ENCODE data around the gene ENDOV.
"Not testable (repeated sequence)": the region's sequence is repeated elsewhere in the genome, so short reads cannot be mapped to it uniquely, and the experiment has no call there.

Gene ENDOV

GRCh38 chr17:80409626-80410025 lies 5.3 kb upstream of the ENDOV start:
- TF ChIP-seq POLR2AphosphoS5 (IDR thresholded peaks at IDR 0.05; ENCODE audit: low read depth, low read length) (no peak), TAF1 (IDR thresholded peaks at IDR 0.05; ENCODE audit: low read depth, low read length) (no peak), POLR2A (IDR thresholded peaks at IDR 0.05; ENCODE audit: low read depth, low read length) (no peak)
- FAIRE-seq, result no peak
- no peak for DNase-seq (ENCODE audit: insufficient read length, low spot score)

GRCh38 chr17:80410441-80411087 lies 4.4 kb upstream of the ENDOV start:
- DNase-seq (ENCODE audit: insufficient read length, low spot score); FAIRE-seq: not testable (repeated sequence)

DNA sequence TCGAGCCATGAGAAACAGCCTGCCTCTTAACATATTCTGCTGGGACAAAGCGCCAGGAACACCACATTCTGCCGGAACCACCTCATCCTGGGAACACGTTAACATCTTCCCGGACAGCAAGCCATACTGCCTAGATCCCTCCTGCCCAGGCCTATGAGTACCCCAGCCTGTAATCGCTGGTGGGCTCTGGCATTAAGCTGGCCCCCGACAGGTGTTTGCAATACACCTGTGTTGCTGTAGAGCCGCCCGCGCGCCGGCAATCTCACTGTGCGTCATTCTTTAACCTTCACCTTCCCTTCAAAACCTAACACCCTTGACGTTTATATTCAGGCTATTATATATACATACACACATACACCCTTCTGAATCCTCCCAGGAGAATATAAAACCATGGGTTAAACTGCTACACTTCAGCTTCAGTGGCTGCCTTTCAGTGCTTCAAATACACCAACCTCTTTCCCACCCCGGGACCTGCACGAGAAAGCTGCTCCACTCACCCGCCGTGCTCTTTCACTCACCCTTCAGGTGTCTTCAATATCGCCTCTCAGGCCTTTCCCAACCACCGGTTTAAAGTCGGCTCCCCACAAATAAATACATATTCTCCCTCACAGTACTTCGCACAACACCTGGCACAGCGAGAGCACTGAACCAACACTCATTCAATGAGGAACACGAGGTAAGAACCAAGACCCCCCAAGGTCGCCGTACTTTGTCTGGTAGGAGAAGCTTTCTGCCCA lies 1.0 kb upstream of the ENDOV start:
- no peak for TF ChIP-seq POLR2AphosphoS5 (IDR thresholded peaks at IDR 0.05; ENCODE audit: low read depth, low read length)
- TF ChIP-seq POLR2A (IDR thresholded peaks at IDR 0.05; ENCODE audit: low read depth, low read length), result no peak
- TF ChIP-seq TAF1 (IDR thresholded peaks at IDR 0.05; ENCODE audit: low read depth, low read length), result no peak
- TF ChIP-seq SPI1 (IDR thresholded peaks at IDR 0.05; ENCODE audit: low read depth, low read length), result no peak
- TF ChIP-seq POU2F2 (IDR thresholded peaks at IDR 0.05; ENCODE audit: low read depth, low read length), result no peak
- TF ChIP-seq PAX5 (IDR thresholded peaks at IDR 0.05; ENCODE audit: insufficient read depth, low read length, severe bottlenecking), result no peak
- no peak for FAIRE-seq

DNA sequence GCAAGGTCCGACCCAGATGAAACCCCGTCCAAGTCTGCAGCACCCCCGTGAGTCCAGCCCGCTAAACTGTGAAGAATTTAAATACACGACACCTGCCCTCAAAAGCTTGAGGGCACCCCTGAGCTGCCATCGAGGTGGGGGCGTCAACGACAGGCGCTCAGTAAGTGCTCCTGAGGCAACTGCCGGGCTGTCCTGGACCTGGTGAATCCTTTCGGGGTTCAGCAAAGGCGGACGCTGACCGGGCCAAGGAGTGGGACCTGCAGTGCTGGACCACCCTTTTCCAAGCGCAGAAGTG lies 512 bp upstream of the ENDOV start:
- DNase-seq (ENCODE audit: insufficient read length, low spot score) (no peak), FAIRE-seq (no peak)
- TF ChIP-seq PAX5 (IDR thresholded peaks at IDR 0.05; ENCODE audit: insufficient read depth, low read length, severe bottlenecking), result no peak

More for the DNA sequence above, 1.0 kb upstream of the ENDOV start:
- no peak for DNase-seq (ENCODE audit: insufficient read length, low spot score)

GRCh38 chr17:80415626-80416137 lies 715 bp downstream of the ENDOV start:
- FAIRE-seq (no peak), DNase-seq (ENCODE audit: insufficient read length, low spot score) (no peak)
- no peak for TF ChIP-seq SPI1 (IDR thresholded peaks at IDR 0.05; ENCODE audit: low read depth, low read length)
- no peak for TF ChIP-seq POLR2A (IDR thresholded peaks at IDR 0.05; ENCODE audit: low read depth, low read length)
- no peak for TF ChIP-seq POLR2AphosphoS5 (IDR thresholded peaks at IDR 0.05; ENCODE audit: low read depth, low read length)
- no peak for TF ChIP-seq PAX5 (IDR thresholded peaks at IDR 0.05; ENCODE audit: insufficient read depth, low read length, severe bottlenecking)
- no peak for TF ChIP-seq TAF1 (IDR thresholded peaks at IDR 0.05; ENCODE audit: low read depth, low read length)
- TF ChIP-seq POU2F2 (IDR thresholded peaks at IDR 0.05; ENCODE audit: low read depth, low read length), result no peak

DNA sequence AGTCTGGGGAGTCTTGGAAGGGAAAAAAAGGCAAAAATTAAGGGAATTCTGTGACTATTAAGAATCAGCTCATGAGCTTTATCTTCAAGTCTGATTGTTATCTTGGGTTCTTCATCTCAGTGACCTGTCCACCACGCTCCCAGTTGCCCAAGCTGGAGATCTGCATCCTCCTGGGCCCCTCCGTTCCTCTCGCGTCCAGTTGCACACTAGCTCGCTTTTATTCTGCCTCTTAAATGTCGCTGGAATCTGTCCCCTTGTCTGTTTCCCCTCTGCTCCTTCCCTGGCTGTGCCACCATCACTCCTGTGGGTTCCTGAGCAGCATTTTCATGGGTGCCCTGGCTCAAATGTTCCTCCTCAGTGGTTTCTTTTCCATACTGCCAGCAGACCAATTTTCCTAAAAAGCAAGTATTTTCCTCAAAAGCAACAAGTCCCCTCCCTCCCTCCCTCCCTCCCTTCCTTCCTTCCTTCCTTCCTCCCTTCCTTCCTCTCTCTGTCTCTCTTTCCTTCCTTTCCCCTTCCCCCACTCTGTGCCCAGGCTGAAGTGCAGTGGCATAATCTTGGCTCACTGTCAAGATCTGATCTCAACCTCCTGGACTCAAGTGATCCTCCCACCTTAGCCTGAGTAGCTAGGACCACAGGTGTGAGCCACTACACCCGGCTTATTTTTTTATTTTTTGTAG lies 1.4 kb downstream of the ENDOV start:
- DNase-seq (ENCODE audit: insufficient read length, low spot score) (no peak), FAIRE-seq (no peak)
- no peak for TF ChIP-seq POLR2AphosphoS5 (IDR thresholded peaks at IDR 0.05; ENCODE audit: low read depth, low read length)

DNA sequence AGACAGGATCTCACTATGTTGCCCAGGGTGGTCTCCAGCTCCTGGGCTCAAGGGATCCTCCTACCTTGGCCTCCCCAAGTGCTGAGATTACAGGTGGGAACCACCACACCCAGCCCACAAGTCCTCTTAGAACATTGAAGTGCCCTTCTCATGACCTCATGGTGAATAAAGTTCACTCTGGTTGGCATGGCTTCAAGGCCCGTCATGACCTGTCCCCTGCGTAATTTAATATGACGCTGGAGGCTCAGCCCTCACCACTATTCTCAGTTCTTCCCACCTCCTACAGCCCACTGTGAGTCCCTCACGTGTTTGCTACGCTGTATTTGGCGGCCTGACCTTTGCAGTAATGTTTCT lies 1.9 kb downstream of the ENDOV start:
- no peak for TF ChIP-seq SPI1 (IDR thresholded peaks at IDR 0.05; ENCODE audit: low read depth, low read length)
- no peak for TF ChIP-seq PAX5 (IDR thresholded peaks at IDR 0.05; ENCODE audit: insufficient read depth, low read length, severe bottlenecking)
- TF ChIP-seq TAF1 (IDR thresholded peaks at IDR 0.05; ENCODE audit: low read depth, low read length), result no peak
- no peak for TF ChIP-seq POU2F2 (IDR thresholded peaks at IDR 0.05; ENCODE audit: low read depth, low read length)
- no peak for TF ChIP-seq POLR2A (IDR thresholded peaks at IDR 0.05; ENCODE audit: low read depth, low read length)
- TF ChIP-seq POLR2AphosphoS5 (IDR thresholded peaks at IDR 0.05; ENCODE audit: low read depth, low read length), result no peak
- DNase-seq (ENCODE audit: insufficient read length, low spot score), result no peak
- no peak for FAIRE-seq

DNA sequence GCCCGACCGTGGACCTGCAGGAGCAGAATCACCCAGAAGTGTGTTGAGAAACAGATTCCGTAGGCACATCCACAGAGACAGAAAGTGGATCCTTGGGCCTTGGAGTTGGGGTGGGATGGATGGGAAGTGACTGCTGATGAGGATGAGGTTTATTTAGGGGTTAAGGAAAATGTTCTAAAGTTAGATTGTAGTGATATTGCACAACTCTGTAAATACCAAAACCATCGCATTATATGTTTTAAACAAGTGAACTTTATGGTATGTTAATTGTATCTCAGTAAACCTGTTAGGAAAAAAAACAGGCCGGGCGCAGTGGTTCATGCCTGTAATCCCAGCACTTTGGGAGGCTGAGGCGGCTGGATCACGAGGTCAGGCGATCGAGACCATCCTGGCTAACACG lies 3.6 kb downstream of the ENDOV start:
- DNase-seq (ENCODE audit: insufficient read length, low spot score) (no peak), FAIRE-seq (no peak)
- no peak for TF ChIP-seq POLR2A (IDR thresholded peaks at IDR 0.05; ENCODE audit: low read depth, low read length)
- no peak for TF ChIP-seq PAX5 (IDR thresholded peaks at IDR 0.05; ENCODE audit: insufficient read depth, low read length, severe bottlenecking)
- TF ChIP-seq POLR2AphosphoS5 (IDR thresholded peaks at IDR 0.05; ENCODE audit: low read depth, low read length), result no peak
- TF ChIP-seq POU2F2 (IDR thresholded peaks at IDR 0.05; ENCODE audit: low read depth, low read length), result no peak
- TF ChIP-seq TAF1 (IDR thresholded peaks at IDR 0.05; ENCODE audit: low read depth, low read length), result no peak
- TF ChIP-seq SPI1 (IDR thresholded peaks at IDR 0.05; ENCODE audit: low read depth, low read length), result no peak

DNA sequence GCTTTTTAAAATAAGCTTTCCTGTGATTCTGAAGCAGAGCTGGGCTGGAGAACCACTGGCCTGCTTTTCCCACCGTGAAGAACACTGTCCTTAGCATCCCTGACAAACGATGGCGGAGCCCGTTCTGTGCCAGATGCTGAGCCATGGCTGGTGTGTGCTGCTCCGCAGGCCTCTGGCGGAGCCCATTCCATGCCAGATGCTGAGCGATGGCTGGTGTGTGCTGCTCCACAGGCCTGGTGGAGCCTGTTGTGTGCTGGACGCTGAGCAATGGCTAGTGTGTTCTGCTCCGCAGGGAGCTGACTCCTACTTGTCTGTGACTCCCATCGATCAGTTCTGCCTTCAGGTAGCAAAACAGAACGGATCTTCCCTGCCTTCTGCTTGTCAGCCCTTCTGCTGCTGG lies 4.3 kb downstream of the ENDOV start:
- no peak for FAIRE-seq
- TF ChIP-seq POLR2A (IDR thresholded peaks at IDR 0.05; ENCODE audit: low read depth, low read length) (no peak), TAF1 (IDR thresholded peaks at IDR 0.05; ENCODE audit: low read depth, low read length) (no peak), POLR2AphosphoS5 (IDR thresholded peaks at IDR 0.05; ENCODE audit: low read depth, low read length) (no peak), SPI1 (IDR thresholded peaks at IDR 0.05; ENCODE audit: low read depth, low read length) (no peak), POU2F2 (IDR thresholded peaks at IDR 0.05; ENCODE audit: low read depth, low read length) (no peak), PAX5 (IDR thresholded peaks at IDR 0.05; ENCODE audit: insufficient read depth, low read length, severe bottlenecking) (no peak)
- DNase-seq (ENCODE audit: insufficient read length, low spot score), result no peak

DNA sequence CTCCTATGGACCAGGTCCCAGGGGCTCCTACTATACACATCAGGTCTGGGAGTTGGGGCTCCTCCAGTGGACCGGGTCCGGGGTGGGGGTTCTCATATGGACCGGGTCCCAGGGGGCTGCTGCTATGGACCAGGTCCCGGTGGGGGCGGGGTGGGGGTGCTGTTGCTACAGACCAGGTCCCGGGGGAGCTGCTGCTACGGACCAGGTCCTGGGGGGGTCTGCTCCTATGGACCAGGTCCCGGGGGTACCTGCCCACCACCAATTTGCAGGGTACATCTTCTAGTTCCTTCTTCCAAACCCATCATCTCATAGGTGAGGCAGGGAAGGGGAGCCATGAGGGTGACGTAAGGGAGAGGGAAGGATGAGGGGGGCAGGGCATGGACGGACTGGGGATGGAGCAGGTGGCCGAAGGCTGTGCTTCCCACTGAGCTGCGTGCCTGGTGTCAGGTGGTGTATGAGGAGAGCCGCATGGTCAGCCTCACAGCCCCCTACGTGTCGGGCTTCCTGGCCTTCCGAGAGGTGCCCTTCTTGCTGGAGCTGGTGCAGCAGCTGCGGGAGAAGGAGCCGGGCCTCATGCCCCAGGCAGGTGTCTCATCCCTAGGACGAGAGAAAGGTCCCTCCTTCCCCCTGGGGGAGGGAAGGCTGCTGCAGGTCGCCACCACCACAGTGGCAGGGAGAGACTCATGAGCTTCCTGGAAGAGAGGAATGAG lies 6.6 kb downstream of the ENDOV start:
- FAIRE-seq (no peak), DNase-seq (ENCODE audit: insufficient read length, low spot score) (peak; percentile 7)
- TF ChIP-seq POLR2A (IDR thresholded peaks at IDR 0.05; ENCODE audit: low read depth, low read length) (no peak), POLR2AphosphoS5 (IDR thresholded peaks at IDR 0.05; ENCODE audit: low read depth, low read length) (no peak), SPI1 (IDR thresholded peaks at IDR 0.05; ENCODE audit: low read depth, low read length) (no peak), TAF1 (IDR thresholded peaks at IDR 0.05; ENCODE audit: low read depth, low read length) (no peak), POU2F2 (IDR thresholded peaks at IDR 0.05; ENCODE audit: low read depth, low read length) (no peak), PAX5 (IDR thresholded peaks at IDR 0.05; ENCODE audit: insufficient read depth, low read length, severe bottlenecking) (no peak)

Measured in GM12891 (cell line).